ENCODE data around the gene GXYLT1. TPM values are rescaled to one million over a fixed set of nuclear protein-coding genes. Genes with fewer than 3 reads are reported as not detected.

Gene GXYLT1
- total RNA-seq, 1 experiment from 2014 or later: 8.3 TPM

DNA sequence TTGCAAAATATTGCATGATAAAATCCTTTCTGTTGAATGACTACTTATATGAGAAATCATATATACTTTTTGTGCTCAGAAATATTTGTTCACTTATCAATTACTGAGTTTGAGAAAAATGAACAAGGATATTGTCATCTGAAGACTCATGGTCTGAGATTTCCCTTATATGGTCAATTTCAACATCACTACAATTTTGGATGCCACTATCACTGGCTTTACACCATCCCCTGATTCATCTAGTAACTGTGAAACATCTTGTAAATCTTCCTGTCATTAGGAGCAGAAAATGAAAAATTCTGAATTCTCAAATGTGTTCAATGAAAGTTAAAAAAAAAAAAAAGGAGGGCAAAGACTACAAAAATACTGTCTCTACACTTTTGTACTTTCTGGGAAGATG lies 21.8 kb upstream of the GXYLT1 start:
- DNase-seq: no peak
- H3K27me3 ChIP-seq (ENCODE audit: control insufficient read depth, insufficient read depth, low read length): no peaks in the 10 kb centered on the region
- no peaks in the 10 kb centered on the region for H3K36me3 ChIP-seq (replicated peaks; ENCODE audit: control insufficient read depth, insufficient read depth, low read length)

DNA sequence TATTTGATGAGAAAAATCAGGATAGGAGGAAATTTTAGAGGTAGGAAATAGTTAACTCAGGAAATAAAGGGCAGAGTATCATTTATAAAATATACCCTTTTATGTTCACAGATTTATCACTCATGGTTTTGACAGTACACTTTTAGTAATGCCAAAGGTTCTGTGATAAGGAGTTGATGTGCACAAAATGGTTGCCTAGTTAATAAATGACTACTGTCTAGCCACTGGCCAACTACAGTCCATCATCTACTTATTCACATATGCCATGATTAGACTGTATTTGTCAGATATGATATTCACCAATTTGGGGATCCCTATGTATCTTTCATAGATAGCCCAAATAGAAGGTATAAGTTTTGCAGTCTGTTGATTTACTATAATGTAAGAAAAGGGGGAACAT lies 19.2 kb upstream of the GXYLT1 start:
- H3K36me3 ChIP-seq (replicated peaks; ENCODE audit: control insufficient read depth, insufficient read depth, low read length): no peaks in the 10 kb centered on the region
- no peak overlapping the region for H3K4me3 ChIP-seq (ENCODE audit: insufficient read depth, low read depth, low read length)
- H3K27me3 ChIP-seq (ENCODE audit: control insufficient read depth, insufficient read depth, low read length): no peaks in the 10 kb centered on the region
- no peak for DNase-seq

More for the DNA sequence above, 21.8 kb upstream of the GXYLT1 start:
- no peak overlapping the region for H3K4me3 ChIP-seq (ENCODE audit: insufficient read depth, low read depth, low read length)

DNA sequence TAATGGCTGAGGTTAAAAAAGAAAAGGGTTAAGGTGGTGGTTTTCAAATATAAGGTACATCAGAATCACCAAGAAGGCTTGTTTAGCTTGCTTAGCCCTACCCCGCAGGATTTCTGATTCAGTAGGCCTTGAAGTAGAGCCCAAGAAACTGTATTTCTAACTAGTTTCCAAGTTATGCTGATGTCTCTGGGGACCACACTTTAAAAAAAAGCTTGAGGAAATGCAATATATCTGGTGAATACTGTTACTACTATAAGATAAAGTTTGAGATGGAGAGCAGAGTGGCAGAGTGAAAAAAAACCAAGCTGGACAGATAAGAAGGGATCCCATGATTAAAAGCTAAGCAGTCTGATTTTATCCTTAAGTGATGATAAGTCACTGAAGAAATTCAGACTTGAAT lies 18.3 kb upstream of the GXYLT1 start:
- H3K4me3 ChIP-seq (ENCODE audit: insufficient read depth, low read depth, low read length): no peak overlapping the region
- H3K27me3 ChIP-seq (ENCODE audit: control insufficient read depth, insufficient read depth, low read length): no peaks in the 10 kb centered on the region
- DNase-seq: no peak
- H3K36me3 ChIP-seq (replicated peaks; ENCODE audit: control insufficient read depth, insufficient read depth, low read length): no peaks in the 10 kb centered on the region

DNA sequence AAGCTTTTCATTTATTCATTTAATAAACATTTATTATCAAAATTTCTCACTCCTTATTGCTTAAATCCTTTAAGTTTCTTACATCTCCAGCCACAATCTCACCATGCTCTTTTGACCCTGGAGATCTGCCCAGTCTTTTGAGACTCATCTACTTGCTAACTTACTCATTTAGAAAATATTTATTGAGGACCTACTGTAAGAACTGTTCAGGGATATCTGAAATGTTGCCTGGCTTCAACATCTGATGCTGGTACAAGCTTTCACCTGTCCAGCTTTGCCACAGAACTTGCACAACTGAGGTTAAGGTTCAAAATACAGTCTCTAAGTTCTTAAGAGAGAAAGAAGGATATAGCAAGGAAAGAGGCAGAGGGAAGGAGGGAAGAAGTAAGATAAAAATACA lies 17.5 kb upstream of the GXYLT1 start:
- Histone ChIP-seq H3K36me3 (replicated peaks; ENCODE audit: control insufficient read depth, insufficient read depth, low read length) (no peaks in the 10 kb centered on the region), H3K27me3 (ENCODE audit: control insufficient read depth, insufficient read depth, low read length) (no peaks in the 10 kb centered on the region), H3K4me3 (ENCODE audit: insufficient read depth, low read depth, low read length) (no peak overlapping the region)
- DNase-seq: no peak

DNA sequence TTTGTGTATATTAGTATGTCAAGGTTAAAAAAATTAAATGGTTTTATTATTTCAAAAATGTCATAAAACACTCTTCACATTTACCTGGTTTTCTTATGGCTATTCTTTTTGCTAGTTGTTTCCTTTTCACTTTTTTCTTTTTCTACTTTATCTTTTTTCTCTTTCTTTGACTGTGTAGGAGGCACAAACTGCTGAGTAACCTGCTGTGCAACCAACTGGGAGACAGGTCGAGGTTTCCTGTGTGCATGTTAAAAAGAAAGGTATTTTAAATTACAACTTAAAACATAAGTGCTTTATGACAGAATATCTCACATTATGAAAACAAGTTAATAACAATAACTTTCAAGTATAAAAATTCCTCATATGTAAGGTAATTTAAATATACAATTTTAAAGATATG lies 16.9 kb upstream of the GXYLT1 start:
- DNase-seq: no peak
- Histone ChIP-seq H3K4me3 (ENCODE audit: insufficient read depth, low read depth, low read length) (no peak overlapping the region), H3K27me3 (ENCODE audit: control insufficient read depth, insufficient read depth, low read length) (no peaks in the 10 kb centered on the region), H3K36me3 (replicated peaks; ENCODE audit: control insufficient read depth, insufficient read depth, low read length) (no peaks in the 10 kb centered on the region)

DNA sequence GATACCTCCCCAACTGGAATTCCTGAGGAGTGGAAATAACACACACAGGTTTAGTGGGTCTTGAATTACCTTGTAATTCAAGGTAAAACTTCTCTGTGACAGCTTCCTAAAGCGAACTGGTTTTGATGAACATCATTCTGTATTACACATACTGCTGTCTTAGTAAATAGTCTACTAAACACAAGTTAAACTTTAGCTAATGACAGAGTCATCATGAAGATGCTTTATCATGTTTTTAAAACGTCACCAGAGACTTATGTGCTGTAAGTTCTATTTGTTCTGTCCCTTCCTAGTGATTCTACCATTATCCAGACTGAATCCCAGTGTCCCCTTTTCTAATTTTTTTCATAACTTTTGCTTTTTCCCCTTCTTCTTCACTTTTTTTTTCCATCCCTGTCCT lies 11.6 kb upstream of the GXYLT1 start:
- H3K4me3 ChIP-seq (ENCODE audit: insufficient read depth, low read depth, low read length): no peak overlapping the region
- DNase-seq: no peak
- no peaks in the 10 kb centered on the region for H3K36me3 ChIP-seq (replicated peaks; ENCODE audit: control insufficient read depth, insufficient read depth, low read length)
- no peaks in the 10 kb centered on the region for H3K27me3 ChIP-seq (ENCODE audit: control insufficient read depth, insufficient read depth, low read length)

DNA sequence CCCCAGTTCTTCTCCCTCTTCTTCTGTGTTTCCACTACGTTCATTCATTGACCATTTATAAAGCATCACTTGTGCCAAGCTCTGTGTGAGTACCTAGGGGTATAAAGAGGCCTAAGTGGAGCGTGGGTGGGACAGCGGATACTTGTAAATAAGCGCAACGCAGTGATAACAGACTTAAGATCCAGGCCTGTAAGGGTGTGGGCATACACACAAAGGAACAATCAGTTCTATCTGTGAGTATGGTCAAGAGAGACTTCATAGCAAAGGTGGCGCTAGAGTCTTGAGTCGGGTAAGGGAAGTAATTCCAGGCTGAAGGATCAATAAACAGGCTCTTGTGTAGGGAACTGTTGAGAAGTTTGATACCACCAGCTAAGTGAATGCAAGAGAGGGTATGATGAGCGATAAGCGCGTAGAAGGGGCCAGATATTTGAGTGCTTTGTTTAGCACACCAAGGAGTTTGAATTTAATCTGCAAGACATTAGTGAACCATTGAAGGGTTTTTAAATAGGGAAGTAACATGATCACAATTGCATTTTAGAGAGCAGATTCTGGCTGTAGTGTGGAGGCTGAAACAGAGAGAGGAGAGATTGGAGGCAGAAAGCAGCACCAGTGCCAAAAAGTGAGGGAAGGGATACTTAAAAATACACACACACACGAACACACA lies 1.0 kb upstream of the GXYLT1 start:
- peak; percentile 42 for DNase-seq
- Histone ChIP-seq H3K27me3 (ENCODE audit: control insufficient read depth, insufficient read depth, low read length) (peaks cover 7% of the 10 kb centered on the region; the same call in 1 of the 2 replicates), H3K36me3 (replicated peaks; ENCODE audit: control insufficient read depth, insufficient read depth, low read length) (no peaks in the 10 kb centered on the region), H3K4me3 (ENCODE audit: insufficient read depth, low read depth, low read length) (no peak overlapping the region)

DNA sequence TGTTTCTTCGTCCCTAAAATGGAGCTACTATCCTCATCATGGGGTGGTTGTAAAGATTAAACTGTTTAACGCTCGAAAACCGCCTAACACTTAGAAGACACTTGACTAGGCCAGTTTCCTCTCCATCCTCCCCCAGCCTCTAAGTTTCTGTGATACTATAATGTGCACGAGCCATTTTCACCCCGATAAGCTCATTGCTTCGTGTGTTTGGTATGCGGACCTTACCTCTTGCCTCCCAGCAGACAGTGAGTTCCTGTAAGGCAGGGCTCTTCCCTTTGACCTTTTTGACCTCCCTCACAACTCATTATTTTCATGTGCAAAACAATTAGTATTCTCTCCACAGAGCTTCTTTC lies 499 bp upstream of the GXYLT1 start:
- Histone ChIP-seq H3K4me3 (ENCODE audit: insufficient read depth, low read depth, low read length) (peak overlapping the region; percentile 62), H3K36me3 (replicated peaks; ENCODE audit: control insufficient read depth, insufficient read depth, low read length) (no peaks in the 10 kb centered on the region), H3K27me3 (ENCODE audit: control insufficient read depth, insufficient read depth, low read length) (peaks cover 7% of the 10 kb centered on the region; the same call in 1 of the 2 replicates)
- DNase-seq: peak; percentile 27

DNA sequence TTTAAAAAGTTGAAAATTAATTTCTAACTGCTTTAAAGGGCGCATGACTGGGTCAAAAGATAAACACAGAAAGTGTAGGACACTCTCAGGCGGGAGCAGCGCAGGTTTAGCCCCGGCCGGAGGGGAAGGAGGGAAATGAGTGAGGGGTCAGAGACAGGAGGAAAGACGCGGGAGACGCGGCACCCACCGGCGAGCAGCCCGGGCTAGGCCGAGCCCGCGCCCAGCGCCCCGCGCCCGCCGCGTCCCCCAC lies 591 bp downstream of the GXYLT1 start:
- Histone ChIP-seq H3K4me3 (ENCODE audit: insufficient read depth, low read depth, low read length) (peak overlapping the region; percentile 62), H3K36me3 (replicated peaks; ENCODE audit: control insufficient read depth, insufficient read depth, low read length) (no peaks in the 10 kb centered on the region), H3K27me3 (ENCODE audit: control insufficient read depth, insufficient read depth, low read length) (peaks cover 7% of the 10 kb centered on the region; the same call in 1 of the 2 replicates)
- no peak for DNase-seq

DNA sequence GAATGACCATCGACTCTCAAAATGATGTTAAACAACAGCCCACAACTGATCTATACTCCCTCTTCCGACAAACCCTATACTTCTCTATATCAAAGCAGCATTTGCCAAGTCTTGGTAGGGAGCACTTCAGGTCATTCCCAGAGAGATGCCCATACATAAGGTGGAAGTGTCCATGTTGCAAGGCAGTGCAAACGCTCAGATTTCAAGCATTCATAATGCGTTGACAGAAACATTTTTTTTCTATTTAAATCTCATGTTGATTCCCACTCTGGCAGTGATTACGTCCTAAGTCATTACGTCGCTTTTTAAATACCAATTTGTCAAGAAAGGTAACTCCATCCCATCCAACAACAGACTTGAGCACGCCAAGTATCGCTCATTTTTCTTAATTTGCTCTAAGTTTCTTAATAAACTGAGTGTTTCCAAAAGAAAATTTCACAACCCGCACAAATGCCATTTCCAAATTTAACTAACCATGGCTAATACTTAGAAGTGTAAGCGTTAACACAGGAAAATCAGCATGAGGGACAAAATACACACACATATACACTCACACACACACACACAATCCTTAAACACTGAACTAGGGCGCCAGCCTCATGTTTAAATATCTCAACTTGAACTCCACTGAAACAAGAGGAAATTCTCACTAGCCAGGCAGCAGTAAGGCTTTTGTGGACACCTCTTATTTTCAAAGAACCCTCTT lies 1.1 kb downstream of the GXYLT1 start:
- Histone ChIP-seq H3K27me3 (ENCODE audit: control insufficient read depth, insufficient read depth, low read length) (peaks cover 7% of the 10 kb centered on the region; the same call in 1 of the 2 replicates), H3K36me3 (replicated peaks; ENCODE audit: control insufficient read depth, insufficient read depth, low read length) (no peaks in the 10 kb centered on the region), H3K4me3 (ENCODE audit: insufficient read depth, low read depth, low read length) (peak overlapping the region; percentile 62)
- peak; percentile 20 for DNase-seq

DNA sequence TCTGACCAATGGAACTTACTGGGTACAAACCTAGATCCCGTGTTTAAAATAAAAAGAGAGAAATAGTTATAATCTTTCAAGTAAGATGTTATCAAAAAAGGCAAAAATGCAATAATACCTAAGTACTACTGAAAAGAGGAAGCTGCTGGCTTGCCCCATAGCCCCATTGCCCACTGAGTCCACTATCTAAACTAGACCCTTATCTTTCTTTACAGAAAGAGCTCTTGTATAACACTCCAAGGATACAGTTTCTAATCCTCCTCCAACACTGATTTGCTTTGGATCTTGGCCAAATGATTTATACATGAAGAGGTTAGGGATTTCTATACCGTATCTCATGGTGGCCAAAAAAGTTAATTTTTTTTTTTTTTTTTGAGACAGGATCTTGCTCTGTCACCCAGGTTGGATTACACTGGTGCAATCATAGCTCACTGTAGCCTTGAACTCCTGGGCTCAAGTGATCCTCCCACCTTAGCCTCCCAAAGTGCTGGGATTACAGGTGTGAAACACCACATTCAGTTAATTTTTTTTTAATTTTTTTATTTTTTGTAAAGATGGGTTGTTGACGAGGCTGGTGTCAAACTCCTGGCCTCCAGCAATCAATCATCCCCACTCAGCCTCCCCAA lies 2.6 kb downstream of the GXYLT1 start:
- Histone ChIP-seq H3K27me3 (ENCODE audit: control insufficient read depth, insufficient read depth, low read length) (peaks cover 7% of the 10 kb centered on the region; the same call in 1 of the 2 replicates), H3K36me3 (replicated peaks; ENCODE audit: control insufficient read depth, insufficient read depth, low read length) (no peaks in the 10 kb centered on the region), H3K4me3 (ENCODE audit: insufficient read depth, low read depth, low read length) (no peak overlapping the region)
- DNase-seq: no peak

DNA sequence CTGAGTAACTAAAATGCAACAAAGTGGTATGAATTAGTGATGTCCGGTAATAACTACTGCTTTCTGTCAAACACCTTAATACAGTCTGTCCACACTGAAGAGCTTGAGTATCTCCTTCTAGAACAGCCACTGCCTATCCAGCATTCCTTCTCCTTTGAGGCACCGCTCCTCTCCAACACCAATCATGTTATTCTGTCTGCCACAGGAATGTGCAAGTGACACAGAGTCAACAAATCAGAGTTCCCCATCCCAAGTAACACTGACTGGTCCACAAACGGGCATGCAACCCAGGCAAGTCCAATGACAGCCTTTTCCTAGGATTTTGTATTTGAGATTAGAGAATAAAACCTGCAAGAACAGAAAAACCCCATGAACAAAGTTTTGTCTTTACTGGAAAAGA lies 3.8 kb downstream of the GXYLT1 start:
- no peaks in the 10 kb centered on the region for H3K36me3 ChIP-seq (replicated peaks; ENCODE audit: control insufficient read depth, insufficient read depth, low read length)
- no peak overlapping the region for H3K4me3 ChIP-seq (ENCODE audit: insufficient read depth, low read depth, low read length)
- peaks cover 7% of the 10 kb centered on the region; the same call in 1 of the 2 replicates for H3K27me3 ChIP-seq (ENCODE audit: control insufficient read depth, insufficient read depth, low read length)
- peak; percentile 14 for DNase-seq

DNA sequence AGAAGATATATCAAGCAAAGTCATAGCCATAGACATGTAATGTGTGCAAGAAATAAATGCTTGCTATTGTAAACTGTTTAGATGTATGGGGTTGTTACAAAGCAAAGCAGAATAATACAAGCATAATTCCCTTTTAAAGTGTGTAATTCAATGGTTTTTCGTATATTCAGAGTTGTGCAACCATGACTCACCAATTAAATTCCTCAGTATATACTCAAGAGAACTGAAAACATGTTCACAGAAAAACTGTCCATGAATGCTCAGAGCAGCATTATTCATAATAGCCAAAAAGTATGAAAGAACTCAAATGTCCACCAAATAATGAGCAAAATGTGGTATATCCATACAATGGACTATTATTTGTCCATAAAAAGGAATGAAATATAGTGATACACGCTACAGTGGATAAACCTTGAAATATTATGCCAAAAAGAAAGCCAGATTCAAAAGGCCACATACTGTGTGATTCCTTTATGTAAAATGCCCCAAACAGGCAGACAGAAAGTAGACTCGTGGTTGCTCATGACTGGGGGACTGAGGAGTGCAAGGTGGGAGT lies 9.3 kb downstream of the GXYLT1 start:
- Histone ChIP-seq H3K36me3 (replicated peaks; ENCODE audit: control insufficient read depth, insufficient read depth, low read length) (no peaks in the 10 kb centered on the region), H3K27me3 (ENCODE audit: control insufficient read depth, insufficient read depth, low read length) (no peaks in the 10 kb centered on the region), H3K4me3 (ENCODE audit: insufficient read depth, low read depth, low read length) (no peak overlapping the region)
- DNase-seq: no peak

DNA sequence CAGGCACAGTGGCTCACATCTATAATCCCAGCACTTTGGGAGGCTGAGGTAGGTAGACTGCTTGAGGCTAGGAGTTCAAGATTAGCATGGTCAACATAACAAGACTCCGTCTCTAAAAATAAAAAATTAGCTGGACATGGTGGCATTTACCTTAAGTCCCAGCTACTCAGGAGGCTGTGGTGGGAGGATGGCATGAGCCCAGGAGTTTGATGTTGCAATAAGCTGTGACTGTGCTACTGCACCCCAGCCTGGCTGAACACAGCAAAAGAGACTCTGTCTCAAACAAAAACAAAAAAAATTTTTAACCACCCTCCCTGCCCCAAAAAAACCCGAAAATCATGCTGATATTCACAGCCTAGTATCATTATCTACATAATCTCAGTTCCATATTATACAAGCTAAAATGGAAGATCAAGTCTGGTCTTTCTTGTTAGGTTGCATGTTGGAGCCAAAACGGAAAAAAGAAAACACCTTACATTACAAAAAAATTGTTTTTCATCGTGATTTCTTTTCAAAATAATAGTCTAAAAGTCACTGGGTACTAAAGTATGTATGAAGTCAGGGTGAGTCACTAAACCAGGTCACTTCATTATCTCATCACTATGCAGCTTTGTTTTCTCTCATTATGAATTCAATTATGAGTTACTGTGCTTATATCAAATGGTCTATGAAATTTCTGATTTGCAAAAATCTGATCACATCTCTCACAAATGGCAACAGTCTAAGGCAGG lies 13.8 kb downstream of the GXYLT1 start:
- Histone ChIP-seq H3K36me3 (replicated peaks; ENCODE audit: control insufficient read depth, insufficient read depth, low read length) (no peaks in the 10 kb centered on the region), H3K27me3 (ENCODE audit: control insufficient read depth, insufficient read depth, low read length) (no peaks in the 10 kb centered on the region), H3K4me3 (ENCODE audit: insufficient read depth, low read depth, low read length) (no peak overlapping the region)
- DNase-seq: no peak
